NCI-H69 (cell line): ENCODE measurements around the gene KLHL1.

Experiments
- DNase-seq: peaks from one replicate; lab custom pipeline; 2025; lab: John Stamatoyannopoulos, UW

KLHL1 gene

DNA sequence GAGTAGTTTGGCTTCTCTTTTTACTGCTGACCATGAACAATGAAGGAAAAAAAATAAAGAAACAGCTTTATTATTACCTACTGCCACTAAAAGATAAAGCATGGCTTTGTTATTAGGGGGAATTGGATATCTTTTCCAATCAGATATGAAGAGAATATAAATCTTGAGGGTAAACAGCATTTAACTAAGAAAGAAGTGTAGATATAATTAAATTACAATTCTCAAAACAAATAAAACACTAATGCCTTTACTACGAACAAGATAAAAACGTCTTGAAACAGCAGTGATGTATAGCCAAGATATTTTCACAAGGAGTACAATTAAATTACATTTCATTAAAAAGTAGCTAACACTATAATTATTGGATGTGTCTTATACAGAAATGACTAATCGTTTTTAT lies 426.5 kb downstream of the KLHL1 start:
- DNase-seq = no peak

DNA sequence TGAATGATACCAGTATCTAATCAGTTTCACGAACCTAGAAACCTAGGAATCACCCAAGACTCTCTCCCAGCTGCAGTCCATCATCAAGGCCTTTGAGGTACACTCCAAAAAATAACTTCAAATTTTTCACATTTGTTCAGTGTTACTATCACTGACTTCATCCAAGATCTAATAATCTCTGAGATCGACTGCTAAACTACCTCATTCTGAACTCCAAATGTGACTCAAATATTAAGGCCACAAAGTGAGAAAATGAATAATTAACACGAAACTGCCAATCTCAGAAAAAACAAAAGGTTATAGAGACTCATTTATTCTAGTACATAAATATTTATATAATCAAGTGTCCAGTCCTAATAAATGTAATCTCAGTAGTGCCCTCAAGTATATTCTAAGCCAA lies 430.9 kb downstream of the KLHL1 start:
- DNase-seq = no peak

DNA sequence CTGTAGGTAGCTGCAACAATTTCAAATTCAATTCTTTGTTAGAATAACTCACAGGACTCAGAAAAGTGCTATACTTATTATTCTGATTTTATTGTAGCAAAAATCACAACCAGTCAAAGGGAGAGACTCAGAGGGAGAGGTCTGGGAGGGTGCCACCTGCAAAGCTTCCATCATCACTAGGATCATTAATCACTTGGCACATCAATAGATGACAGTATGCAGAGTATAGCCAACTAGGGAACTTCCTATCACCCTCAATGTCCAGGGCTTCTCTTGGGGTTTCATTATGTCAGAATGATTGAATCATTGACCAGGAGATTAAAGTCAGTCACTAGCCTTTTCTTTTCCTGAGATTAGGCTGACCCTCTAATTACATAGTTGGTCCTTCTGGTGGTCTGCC lies 432.0 kb downstream of the KLHL1 start:
- no peak for DNase-seq

DNA sequence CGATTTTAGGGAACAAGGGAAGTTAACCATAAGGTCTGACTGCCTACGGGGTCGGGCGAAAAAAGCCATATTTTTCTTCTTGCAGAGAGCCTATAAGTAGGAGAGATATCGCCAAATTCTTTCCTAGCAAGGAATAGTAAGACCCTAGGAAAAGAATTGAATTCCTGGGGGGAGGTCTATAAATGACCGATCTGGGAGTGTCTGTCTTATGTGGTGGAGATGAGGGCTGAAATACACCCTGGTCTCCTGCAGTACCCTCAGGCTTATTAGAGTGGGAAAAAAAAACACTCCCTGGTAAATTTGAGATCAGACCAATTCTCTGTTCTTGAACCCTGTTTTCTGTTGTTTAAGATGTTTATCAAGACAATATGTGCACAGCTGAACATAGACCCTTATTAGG lies 448.1 kb downstream of the KLHL1 start:
- no peak for DNase-seq

DNA sequence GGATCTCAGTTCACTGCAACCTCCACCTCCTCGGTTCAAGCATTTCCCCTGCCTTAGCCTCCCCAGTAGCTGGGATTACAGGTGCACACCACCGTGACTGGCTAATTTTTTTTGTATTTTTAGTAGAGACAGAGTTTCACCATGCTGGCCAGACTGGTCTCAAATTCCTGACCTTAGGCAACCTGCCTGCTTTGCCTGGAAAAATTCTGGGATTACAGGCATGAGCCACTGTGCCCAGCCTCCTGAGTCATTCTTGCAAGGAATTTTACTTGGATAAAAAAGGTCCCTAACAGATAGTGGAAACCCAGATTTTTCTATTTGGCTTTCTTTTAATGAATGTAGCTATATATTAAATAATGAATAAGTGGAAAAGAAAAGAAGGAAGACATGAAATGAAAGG lies 450.6 kb downstream of the KLHL1 start:
- no peak for DNase-seq

DNA sequence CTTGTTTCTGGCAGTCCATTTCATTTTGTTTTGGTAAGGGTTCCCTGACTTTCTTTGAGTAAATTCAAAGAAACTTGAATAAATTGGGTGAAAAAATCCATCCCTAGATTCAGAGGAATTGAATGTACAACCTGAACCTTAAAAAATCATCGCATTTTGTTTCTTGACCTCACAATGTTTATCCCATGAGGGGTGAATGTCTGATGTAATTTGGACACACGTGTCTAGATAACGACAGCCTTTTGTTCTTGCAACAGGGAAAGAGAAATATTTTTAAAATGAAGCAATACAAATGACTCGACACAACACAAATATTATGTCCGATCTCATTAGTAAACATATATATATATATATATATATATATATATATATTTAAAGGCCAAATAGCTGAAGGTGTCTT lies 453.9 kb downstream of the KLHL1 start:
- DNase-seq = no peak
